H9 (cell line): ENCODE measurements around the gene FANCL. TPM values are rescaled to one million over a fixed set of nuclear protein-coding genes. Genes with fewer than 3 reads are reported as not detected.

Experiments used
- DNase-seq: peaks from one replicate; pipeline ENCODE4 v3.0.0-alpha.2; 2017
- H2AFZ ChIP-seq: one replicate; pipeline ENCODE4 v1.6.1; 2013; ENCODE audit warnings: mild to moderate bottlenecking, low read length, control low read depth, moderate library complexity
- H2AK5ac ChIP-seq: 2 replicates; pipeline ENCODE4 v1.6.1; 2013; ENCODE audit warnings: low read length, control low read depth, mixed read lengths; ENCODE audit not compliant: insufficient read length
- H2BK120ac ChIP-seq: one replicate; pipeline ENCODE4 v1.6.1; 2013; ENCODE audit warnings: low read depth, mild to moderate bottlenecking, low read length, control low read depth, inconsistent platforms; ENCODE audit not compliant: poor library complexity, severe bottlenecking
- H2BK12ac ChIP-seq: 2 replicates; pipeline ENCODE4 v1.6.1; 2013; ENCODE audit warnings: low read length, control low read depth, mixed read lengths, low read depth; ENCODE audit not compliant: insufficient read length
- H2BK15ac ChIP-seq: 2 replicates; pipeline ENCODE4 v1.6.1; 2013; ENCODE audit warnings: low read depth, low read length, control low read depth
- H2BK20ac ChIP-seq: one replicate; pipeline ENCODE4 v1.6.1; 2013; ENCODE audit warnings: low read depth, mild to moderate bottlenecking, low read length, control low read depth, inconsistent platforms; ENCODE audit not compliant: poor library complexity, severe bottlenecking
- H2BK5ac ChIP-seq: 2 replicates; pipeline ENCODE4 v1.6.1; 2013; ENCODE audit warnings: low read length, control low read depth, mixed read lengths; ENCODE audit not compliant: insufficient read length
- H3K14ac ChIP-seq: 2 replicates; pipeline ENCODE4 v1.6.1; 2013; ENCODE audit warnings: low read length, control low read depth; ENCODE audit not compliant: insufficient read depth
- H3K18ac ChIP-seq: 2 replicates; pipeline ENCODE4 v1.6.1; 2013; ENCODE audit warnings: low read depth, mild to moderate bottlenecking, mixed read lengths, low read length, control low read depth; ENCODE audit not compliant: insufficient read length
- H3K23ac ChIP-seq: 2 replicates; pipeline ENCODE4 v1.6.1; 2013; ENCODE audit warnings: low read length, control low read depth, mixed read lengths, low read depth; ENCODE audit not compliant: insufficient read length
- H3K23me2 ChIP-seq: 2 replicates; pipeline ENCODE4 v1.6.1; 2013; ENCODE audit warnings: low read depth, mild to moderate bottlenecking, mixed read lengths, low read length, control low read depth; ENCODE audit not compliant: insufficient read length, poor library complexity, severe bottlenecking
- H3K27ac ChIP-seq: 2 replicates; pipeline ENCODE4 v1.5.1; 2013; ENCODE audit warnings: low read length, control low read depth, mixed read lengths, low read depth; ENCODE audit not compliant: insufficient read length
- H3K27me3 ChIP-seq: 2 replicates; pipeline ENCODE4 v1.6.1; 2013; ENCODE audit warnings: low read length, control low read depth, inconsistent platforms; ENCODE audit not compliant: insufficient read depth
- H3K4ac ChIP-seq: 2 replicates; pipeline ENCODE4 v1.6.1; 2013; ENCODE audit warnings: low read depth, mild to moderate bottlenecking, control low read depth, inconsistent platforms, low read length, moderate library complexity
- H3K4me1 ChIP-seq: 2 replicates; pipeline ENCODE4 v1.6.1; 2013; ENCODE audit warnings: low read length, control low read depth, inconsistent platforms; ENCODE audit not compliant: insufficient read depth
- H3K4me2 ChIP-seq: 2 replicates; pipeline ENCODE4 v1.6.1; 2013; ENCODE audit warnings: low read length, control low read depth, mixed read lengths; ENCODE audit not compliant: insufficient read length, insufficient read depth
- H3K56ac ChIP-seq: 2 replicates; pipeline ENCODE4 v1.6.1; 2013; ENCODE audit warnings: low read depth, mild to moderate bottlenecking, mixed read lengths, low read length, control low read depth; ENCODE audit not compliant: insufficient read length
- H3K79me1 ChIP-seq: 2 replicates; pipeline ENCODE4 v1.6.1; 2013; ENCODE audit warnings: low read depth, mild to moderate bottlenecking, moderate library complexity, low read length, control low read depth, inconsistent platforms; ENCODE audit not compliant: insufficient read depth, poor library complexity, severe bottlenecking
- H3K79me2 ChIP-seq: 2 replicates; pipeline ENCODE4 v1.6.1; 2013; ENCODE audit warnings: low read length, control low read depth, inconsistent platforms; ENCODE audit not compliant: insufficient read depth
- H3K9ac ChIP-seq: 2 replicates; pipeline ENCODE4 v1.6.1; 2013; ENCODE audit warnings: low read length, control low read depth, mixed read lengths; ENCODE audit not compliant: insufficient read length; ENCODE audit errors: extremely low read depth
- H3K9me3 ChIP-seq: one replicate; pipeline ENCODE4 v1.6.1; 2013; ENCODE audit warnings: low read depth, low read length, inconsistent platforms; ENCODE audit not compliant: control insufficient read depth
- H3T11ph ChIP-seq: one replicate; pipeline ENCODE4 v1.6.1; 2013; ENCODE audit warnings: mild to moderate bottlenecking, low read length, control low read depth, inconsistent platforms
- H4K20me1 ChIP-seq: one replicate; pipeline ENCODE4 v1.6.1; 2013; ENCODE audit not compliant: control insufficient read depth, insufficient read length, insufficient read depth
- H4K5ac ChIP-seq: 2 replicates; pipeline ENCODE4 v1.6.1; 2013; ENCODE audit warnings: low read depth, mild to moderate bottlenecking, mixed read lengths, low read length, control low read depth; ENCODE audit not compliant: insufficient read length
- H4K8ac ChIP-seq: replicated peaks from 2 replicates; pipeline ENCODE4 v1.6.1; 2013; ENCODE audit warnings: low read length, control low read depth, mixed read lengths, low read depth; ENCODE audit not compliant: insufficient read length
- H4K91ac ChIP-seq: 2 replicates; pipeline ENCODE4 v1.6.1; 2013; ENCODE audit warnings: low read depth, mild to moderate bottlenecking, moderate library complexity, mixed read lengths, low read length, control low read depth; ENCODE audit not compliant: insufficient read length
- H3K27ac Mint-ChIP-seq, 3 experiments: 2 replicates in 2 of 3; 3 replicates in 1 of 3; pipeline ENCODE4 v1.8.0; 2020 to 2021; ENCODE audit warnings: mixed read lengths in 3 of 3, mild to moderate bottlenecking in 1 of 3, moderate library complexity in 1 of 3
- H3K27me3 Mint-ChIP-seq: 2 replicates; pipeline ENCODE4 v1.8.0; 2021; ENCODE audit warnings: low read depth, mild to moderate bottlenecking, moderate library complexity, mixed read lengths
- H3K36me3 Mint-ChIP-seq, 3 experiments: 2 replicates in 2 of 3; 3 replicates in 1 of 3; pipeline ENCODE4 v1.8.0; 2020 to 2021; ENCODE audit warnings: low read depth in 3 of 3, mixed read lengths in 3 of 3; ENCODE audit not compliant: insufficient read depth in 1 of 3
- H3K4me1 Mint-ChIP-seq, 2 experiments: 2 replicates each; pipeline ENCODE4 v1.8.0; 2020; ENCODE audit warnings: mixed read lengths in 2 of 2
- H3K4me3 Mint-ChIP-seq, 2 experiments: 2 replicates in 1 of 2; 3 replicates in 1 of 2; pipeline ENCODE4 v1.8.0; 2020 to 2021; ENCODE audit warnings: mild to moderate bottlenecking in 2 of 2, mixed read lengths in 2 of 2, moderate library complexity in 1 of 2
- H3K9me3 Mint-ChIP-seq, 2 experiments: 2 replicates in 1 of 2; 3 replicates in 1 of 2; pipeline ENCODE4 v1.8.0; 2020; ENCODE audit warnings: mild to moderate bottlenecking in 2 of 2, mixed read lengths in 2 of 2, moderate library complexity in 1 of 2
- WGBS: extraction: QIAGEN DNeasy Blood & Tissue Kit; methylation state at CpG from one replicate; pipeline ENCODE4 v1.1.7; 2013; ENCODE audit warnings: missing lambda C conversion rate, low lambda C conversion rate, mixed read lengths; ENCODE audit not compliant: insufficient read length; ENCODE audit errors: extremely low coverage; 5-methylcytosine and 5-hydroxymethylcytosine counted together
- total RNA-seq: library from RNA; stranded (reverse); gene quantifications from 2 replicates; pipeline ENCODE4 v1.2.1, GENCODE V29; 2021
- TF ChIP-seq, protein P1 (sequence below): fragments of 200-600 bp; sonication (generic); conservative IDR thresholded peaks from 3 replicates; pipeline ENCODE4 v1.8.0; 2021; ENCODE audit warnings: antibody characterized with exemption, mild to moderate bottlenecking

Gene FANCL
- total RNA-seq, 1 experiment from 2014 or later, result 41.5 TPM

- no peaks in the 10 kb centered on the region for H3K79me2 ChIP-seq
- H3T11ph ChIP-seq, result no peak overlapping the region
- no peak overlapping the region for H3K14ac ChIP-seq
- H4K20me1 ChIP-seq, result no peaks in the 10 kb centered on the region
- WGBS, result no CpG with 5 or more reads among the region's 2 CpGs
- no peak overlapping the region for H3K9ac ChIP-seq
- H3K23me2 ChIP-seq, result no peaks in the 10 kb centered on the region
- H3K23ac ChIP-seq, result no peak overlapping the region
- H3K4me3 Mint-ChIP-seq, result no peak overlapping the region
- H3K4me1 ChIP-seq, result no peaks in the 10 kb centered on the region
- no peaks in the 10 kb centered on the region for H3K27me3 Mint-ChIP-seq
- no peaks in the 10 kb centered on the region; the same call in 1 of the 2 replicates for H3K27me3 ChIP-seq
- H2BK15ac ChIP-seq, result no peak overlapping the region
- H2BK20ac ChIP-seq, result no peak overlapping the region
- H3K4me2 ChIP-seq, result no peak overlapping the region
- H4K8ac ChIP-seq, result no peak overlapping the region
- peaks cover 3 to 5% of the 10 kb centered on the region in 2 experiments; a peak in 1 of 4 replicates for H3K4me1 Mint-ChIP-seq
- TF ChIP-seq, protein P1, sequence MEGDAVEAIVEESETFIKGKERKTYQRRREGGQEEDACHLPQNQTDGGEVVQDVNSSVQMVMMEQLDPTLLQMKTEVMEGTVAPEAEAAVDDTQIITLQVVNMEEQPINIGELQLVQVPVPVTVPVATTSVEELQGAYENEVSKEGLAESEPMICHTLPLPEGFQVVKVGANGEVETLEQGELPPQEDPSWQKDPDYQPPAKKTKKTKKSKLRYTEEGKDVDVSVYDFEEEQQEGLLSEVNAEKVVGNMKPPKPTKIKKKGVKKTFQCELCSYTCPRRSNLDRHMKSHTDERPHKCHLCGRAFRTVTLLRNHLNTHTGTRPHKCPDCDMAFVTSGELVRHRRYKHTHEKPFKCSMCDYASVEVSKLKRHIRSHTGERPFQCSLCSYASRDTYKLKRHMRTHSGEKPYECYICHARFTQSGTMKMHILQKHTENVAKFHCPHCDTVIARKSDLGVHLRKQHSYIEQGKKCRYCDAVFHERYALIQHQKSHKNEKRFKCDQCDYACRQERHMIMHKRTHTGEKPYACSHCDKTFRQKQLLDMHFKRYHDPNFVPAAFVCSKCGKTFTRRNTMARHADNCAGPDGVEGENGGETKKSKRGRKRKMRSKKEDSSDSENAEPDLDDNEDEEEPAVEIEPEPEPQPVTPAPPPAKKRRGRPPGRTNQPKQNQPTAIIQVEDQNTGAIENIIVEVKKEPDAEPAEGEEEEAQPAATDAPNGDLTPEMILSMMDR, result no peak
- no peak overlapping the region for H4K91ac ChIP-seq
- no peak overlapping the region for H2BK120ac ChIP-seq
- no peaks in the 10 kb centered on the region for H3K9me3 ChIP-seq
- no peak overlapping the region for H3K27ac Mint-ChIP-seq
- H2AFZ ChIP-seq, result no peak overlapping the region
- no peak overlapping the region for H3K4ac ChIP-seq
- peaks cover 0 to 2% of the 10 kb centered on the region in 2 experiments; a peak in 2 of 5 replicates for H3K9me3 Mint-ChIP-seq
- DNase-seq, result no peak
- no peak overlapping the region for H3K18ac ChIP-seq
- H3K36me3 Mint-ChIP-seq, result peaks cover 0 to 8% (median 0%) of the 10 kb centered on the region in 3 experiments; a peak in 1 of 7 replicates
- no peaks in the 10 kb centered on the region for H3K79me1 ChIP-seq
- no peak overlapping the region for H3K27ac ChIP-seq
- H4K5ac ChIP-seq, result no peak overlapping the region
- H2BK12ac ChIP-seq, result no peak overlapping the region
- H2BK5ac ChIP-seq, result no peak overlapping the region
- H2AK5ac ChIP-seq, result no peak overlapping the region
- H3K56ac ChIP-seq, result no peak overlapping the region
These were observed 25.1 kb upstream of the FANCL start for GRCh38 chr2:58266211-58266610.
